Spleen (tissue), 11 donors: ENCODE results near the gene FTO. TPM values are rescaled to one million over a fixed set of nuclear protein-coding genes. Genes with fewer than 3 reads are reported as not detected.

Experiments
- DNase-seq: peaks from one replicate; pipeline ENCODE4 v3.0.0-alpha.2; 2020
- H3K27ac ChIP-seq, 8 donors: fragments of 200-600 bp; sonication (generic) in 7 of 8; 1 replicate in 4 of 8; 2 replicates in 4 of 8; pipeline versions ENCODE4 v1.5.0 to v1.8.0; 2016 to 2021; ENCODE audit warnings: inconsistent platforms in 4 of 8, mild to moderate bottlenecking in 4 of 8, moderate library complexity in 1 of 8
- H3K27me3 ChIP-seq, 7 donors: fragments of 200-600 bp; sonication (generic) in 6 of 7; replicated peaks in 1 of 7; 1 replicate in 4 of 7; 2 replicates in 3 of 7; pipeline versions ENCODE4 v1.5.0 to v1.8.0; 2016 to 2021; ENCODE audit warnings: inconsistent platforms in 3 of 7, mild to moderate bottlenecking in 1 of 7
- H3K36me3 ChIP-seq, 6 donors: fragments of 200-600 bp; sonication (generic) in 5 of 6; 1 replicate in 4 of 6; 2 replicates in 2 of 6; pipeline versions ENCODE4 v1.5.0 to v1.8.0; 2016 to 2021; ENCODE audit warnings: inconsistent platforms in 2 of 6
- H3K4me1 ChIP-seq, 6 donors: fragments of 200-600 bp; sonication (generic) in 5 of 6; 1 replicate in 3 of 6; 2 replicates in 3 of 6; pipeline versions ENCODE4 v1.5.0 to v1.8.0; 2016 to 2021; ENCODE audit warnings: inconsistent platforms in 3 of 6
- H3K4me3 ChIP-seq, 8 donors: fragments of 200-600 bp; sonication (generic) in 7 of 8; 1 replicate in 4 of 8; 2 replicates in 4 of 8; pipeline versions ENCODE4 v1.5.0 to v1.8.0; 2016 to 2021; ENCODE audit warnings: inconsistent platforms in 4 of 8, mild to moderate bottlenecking in 4 of 8, moderate library complexity in 2 of 8
- H3K9me3 ChIP-seq, 8 donors: fragments of 200-600 bp; sonication (generic) in 7 of 8; 1 replicate in 4 of 8; 2 replicates in 4 of 8; pipeline versions ENCODE4 v1.5.0 to v1.8.0; 2016 to 2021; ENCODE audit warnings: inconsistent platforms in 4 of 8
- CTCF ChIP-seq, 11 experiments: fragments of 200-600 bp in 7 of 11; fragments of 450-650 bp in 4 of 11; sonication (generic) in 4 of 11; IDR thresholded peaks in 8 of 11; conservative IDR thresholded peaks in 3 of 11; 1 replicate in 7 of 11; 2 replicates in 4 of 11; pipeline versions ENCODE4 v1.4.0 to v1.8.0; 2016 to 2021; ENCODE audit warnings: antibody characterized with exemption in 11 of 11, inconsistent platforms in 4 of 11, mild to moderate bottlenecking in 1 of 11
- POLR2A ChIP-seq, 3 donors: fragments of 450-650 bp; IDR thresholded peaks; one replicate each; pipeline ENCODE4 v1.5.1; 2017; ENCODE audit warnings: antibody characterized with exemption in 3 of 3, mild to moderate bottlenecking in 1 of 3
- POLR2AphosphoS5 ChIP-seq, 3 donors: sonication (generic); formaldehyde crosslinking; IDR thresholded peaks; one replicate each; pipeline ENCODE4 v1.5.1; 2017; ENCODE audit warnings: antibody characterized with exemption in 3 of 3
- WGBS, 5 donors: extraction: QIAGEN DNeasy Blood & Tissue Kit in 3 of 5; methylation state at CpG; one replicate each; pipeline versions ENCODE4 v1.1.5 to v1.1.7; 2013 to 2018; 5-methylcytosine and 5-hydroxymethylcytosine counted together
- intact Hi-C: fragments of 100-400 bp; cut with DNase I; formaldehyde crosslinking; loops from one replicate; pipeline ENCODE4 v1.15.0; 2023; ENCODE audit warnings: low total_unique reads
- polyA plus RNA-seq, 3 donors: library from polyadenylated mRNA; stranded (reverse); fragments of 200-250 nt; gene quantifications; one replicate each; pipeline ENCODE4 v1.2.1, GENCODE V29; 2013
- total RNA-seq, 7 donors: library from RNA; depleted of rRNA in 3 of 7; stranded (reverse); fragments of >200 nt in 3 of 7; fragmentation: NEBNext Ultra II Directional in 4 of 7; extraction: Animal tissue kit (Norgen Biotek cat#: 25700) in 4 of 7; gene quantifications; one replicate each; pipeline versions ENCODE4 v1.1.0 to v1.2.1, GENCODE V29; 2016 to 2021
- donor health status: healthy with polysubstance abuse.
- donor health status: DM: no; HTN: no; CAD: no; lungs with moderate emphysema.
- donor health status: DM: no; HTN: no; CAD: no.
- donor health status: Bipolar disorder and iron deficiency.
- donor health status: healthy.
- donor health status: DM: no; HTN: no; CAD: no.
- donor health status: DM: yes; HTN: yes; CAD: no.

FTO gene
- total and polyA plus RNA-seq, 10 donors: 6.8 to 89.8 (median 68.4) TPM

GRCh38 chr16:54022362-54022761 lies 318.4 kb downstream of the FTO start:
- H3K27ac ChIP-seq: no peak overlapping the region
- intact Hi-C loops: no loop called here
- peaks cover 0 to 7% (median 0%) of the 10 kb centered on the region in 8 donors for H3K9me3 ChIP-seq
- peaks cover 0 to 11% (median 0%) of the 10 kb centered on the region in 6 donors for H3K36me3 ChIP-seq
- TF ChIP-seq CTCF (IDR thresholded peaks at IDR 0.05 in 8 of 11, conservative IDR thresholded peaks at IDR 0.05 in 3 of 11) (no peak), POLR2A (IDR thresholded peaks at IDR 0.05) (no peak), POLR2AphosphoS5 (IDR thresholded peaks at IDR 0.05) (no peak)
- no peaks in the 10 kb centered on the region for H3K27me3 ChIP-seq
- DNase-seq: no peak
- H3K4me1 ChIP-seq: no peaks in the 10 kb centered on the region
- no peak overlapping the region for H3K4me3 ChIP-seq
- WGBS, 5 donors: 95 to 100% (median 96%) methylated on average over 1 of the region's 1 CpG

- no peak for DNase-seq
- 64 to 90% (median 76%) methylated on average over 1 of the region's 1 CpG for WGBS, 5 donors
- no peak overlapping the region for H3K27ac ChIP-seq
- no peak overlapping the region for H3K4me3 ChIP-seq
- H3K27me3 ChIP-seq: no peaks in the 10 kb centered on the region
- H3K36me3 ChIP-seq: peaks cover 0 to 9% (median 0%) of the 10 kb centered on the region in 6 donors
- H3K9me3 ChIP-seq: peaks cover 0 to 22% (median 15%) of the 10 kb centered on the region in 8 donors
- intact Hi-C loops: no loop called here
- no peaks in the 10 kb centered on the region for H3K4me1 ChIP-seq
- TF ChIP-seq POLR2AphosphoS5 (IDR thresholded peaks at IDR 0.05): no peak
- TF ChIP-seq POLR2A (IDR thresholded peaks at IDR 0.05): no peak
- no peak for TF ChIP-seq CTCF (IDR thresholded peaks at IDR 0.05 in 8 of 11, conservative IDR thresholded peaks at IDR 0.05 in 3 of 11)
Observed at GRCh38 chr16:54026456-54026855, 322.5 kb downstream of the FTO start.

GRCh38 chr16:54027062-54027461 lies 323.1 kb downstream of the FTO start:
- 92 to 96% (median 94%) methylated on average over 4 of the region's 4 CpGs for WGBS, 5 donors
- Histone ChIP-seq H3K9me3 (peaks cover 0 to 28% (median 16%) of the 10 kb centered on the region in 8 donors), H3K36me3 (peaks cover 0 to 9% (median 0%) of the 10 kb centered on the region in 6 donors), H3K27ac (no peak overlapping the region), H3K4me1 (no peaks in the 10 kb centered on the region), H3K27me3 (no peaks in the 10 kb centered on the region), H3K4me3 (no peak overlapping the region)
- TF ChIP-seq POLR2A (IDR thresholded peaks at IDR 0.05) (no peak), CTCF (IDR thresholded peaks at IDR 0.05 in 8 of 11, conservative IDR thresholded peaks at IDR 0.05 in 3 of 11) (no peak), POLR2AphosphoS5 (IDR thresholded peaks at IDR 0.05) (no peak)
- intact Hi-C loops: no loop called here
- no peak for DNase-seq

GRCh38 chr16:54027558-54027957 lies 323.6 kb downstream of the FTO start:
- Histone ChIP-seq H3K27ac (no peak overlapping the region), H3K4me1 (no peaks in the 10 kb centered on the region), H3K27me3 (no peaks in the 10 kb centered on the region), H3K4me3 (no peak overlapping the region), H3K9me3 (peaks cover 0 to 29% (median 16%) of the 10 kb centered on the region in 8 donors), H3K36me3 (peaks cover 0 to 11% (median 0%) of the 10 kb centered on the region in 6 donors)
- TF ChIP-seq CTCF (IDR thresholded peaks at IDR 0.05 in 8 of 11, conservative IDR thresholded peaks at IDR 0.05 in 3 of 11): no peak
- no peak for TF ChIP-seq POLR2A (IDR thresholded peaks at IDR 0.05)
- TF ChIP-seq POLR2AphosphoS5 (IDR thresholded peaks at IDR 0.05): no peak
- no peak for DNase-seq
- WGBS, 5 donors: 88 to 98% (median 93%) methylated on average over 1 of the region's 1 CpG
- intact Hi-C loops: no loop called here
